Kidney epithelial cell (primary cell): ENCODE results near the gene NLRC5. TPM values are rescaled to one million over a fixed set of nuclear protein-coding genes. Genes with fewer than 3 reads are reported as not detected.

Source experiments
- DNase-seq: peaks from one replicate; pipeline ENCODE4 v3.0.0-alpha.2; 2010; ENCODE audit warnings: low read depth
- H3K27me3 ChIP-seq: 2 replicates; pipeline ENCODE4 v1.6.0; 2011; ENCODE audit warnings: low read length; ENCODE audit not compliant: control insufficient read depth, insufficient read depth
- H3K36me3 ChIP-seq: 2 replicates; pipeline ENCODE4 v1.5.1; 2011; ENCODE audit warnings: low read length; ENCODE audit not compliant: control insufficient read depth, insufficient read depth
- H3K4me3 ChIP-seq: 2 replicates; pipeline ENCODE4 v1.5.1; 2011; ENCODE audit warnings: low read depth, mild to moderate bottlenecking, control low read depth, low read length
- CTCF ChIP-seq: IDR thresholded peaks from 2 replicates; pipeline ENCODE4 v1.5.1; 2011; ENCODE audit warnings: mild to moderate bottlenecking, moderate library complexity, low read length, control low read depth, inconsistent platforms; ENCODE audit not compliant: insufficient read depth, poor library complexity, severe bottlenecking
- total RNA-seq: library from RNA; depleted of rRNA; stranded (reverse); fragments of >200 nt; gene quantifications from 2 replicates; pipeline ENCODE4 v1.2.3, GENCODE V29; 2015

NLRC5 gene
- total RNA-seq, 1 donor from 2014 or later: 7.7 TPM

GRCh38 chr16:57049678-57050077 lies 60.3 kb downstream of the NLRC5 start:
- no peaks in the 10 kb centered on the region for H3K36me3 ChIP-seq
- H3K27me3 ChIP-seq: no peaks in the 10 kb centered on the region
- no peak overlapping the region for H3K4me3 ChIP-seq
- DNase-seq: no peak
- TF ChIP-seq CTCF: no peak

- Histone ChIP-seq H3K27me3 (no peaks in the 10 kb centered on the region), H3K4me3 (no peak overlapping the region), H3K36me3 (no peaks in the 10 kb centered on the region)
- no peak for DNase-seq
- TF ChIP-seq CTCF: no peak
Measured at GRCh38 chr16:57051696-57052228, 62.4 kb downstream of the NLRC5 start.

- no peak overlapping the region for H3K4me3 ChIP-seq
- no peaks in the 10 kb centered on the region for H3K36me3 ChIP-seq
- TF ChIP-seq CTCF: no peak
- H3K27me3 ChIP-seq: no peaks in the 10 kb centered on the region
- no peak for DNase-seq
Measured at GRCh38 chr16:57053206-57053605, 63.8 kb downstream of the NLRC5 start.

GRCh38 chr16:57054338-57054737 lies 65.0 kb downstream of the NLRC5 start:
- TF ChIP-seq CTCF: no peak
- H3K4me3 ChIP-seq: no peak overlapping the region
- H3K27me3 ChIP-seq: no peaks in the 10 kb centered on the region
- no peak for DNase-seq
- H3K36me3 ChIP-seq: no peaks in the 10 kb centered on the region

GRCh38 chr16:57054771-57055170 lies 65.4 kb downstream of the NLRC5 start:
- TF ChIP-seq CTCF: no peak
- H3K36me3 ChIP-seq: no peaks in the 10 kb centered on the region

GRCh38 chr16:57055671-57056070 lies 66.3 kb downstream of the NLRC5 start:
- Histone ChIP-seq H3K36me3 (no peaks in the 10 kb centered on the region), H3K4me3 (no peak overlapping the region), H3K27me3 (no peaks in the 10 kb centered on the region)
- TF ChIP-seq CTCF: no peak
- DNase-seq: no peak

More at GRCh38 chr16:57054771-57055170, 65.4 kb downstream of the NLRC5 start:
- no peaks in the 10 kb centered on the region for H3K27me3 ChIP-seq
- no peak for DNase-seq
- H3K4me3 ChIP-seq: no peak overlapping the region
